ENCODE measurements around the gene CDH20. TPM values are rescaled to one million over a fixed set of nuclear protein-coding genes. Genes with fewer than 3 reads are reported as not detected.

Gene CDH20
- total and polyA plus RNA-seq, 2 of the 13 experiments (the other 11 are each of a cell fraction or from before 2014, with no cell fraction given) = not detected

GRCh38 chr18:61579581-61579980 lies 246.4 kb downstream of the CDH20 start:
- intact Hi-C loops (cut with micrococcal nuclease; ENCODE audit: unreplicated experiment) = no loop called here
- Histone ChIP-seq H2AFZ (ENCODE audit: low read length) (no peak overlapping the region), H3K27me3 (ENCODE audit: control insufficient read depth in 1 of 2, insufficient read depth in 2 of 2, low read length in 2 of 2) (0 out of 5 replicates have a peak, but pooled peaks cover 0 to 4% of the 10 kb centered on the region in 2 experiments), H3K9me3 (ENCODE audit: low read length) (no peaks in the 10 kb centered on the region), H3K4me2 (ENCODE audit: low read depth, low read length) (no peak overlapping the region), H4K20me1 (ENCODE audit: insufficient read depth, low read length) (no peaks in the 10 kb centered on the region), H3K4me3 (replicated peaks in 1 of 3; ENCODE audit: insufficient read depth in 1 of 3, low read depth in 2 of 3, low read length in 3 of 3) (no peak overlapping the region), H3K27ac (ENCODE audit: extremely low read length, insufficient read depth, low read length) (no peak overlapping the region), H3K36me3 (replicated peaks in 1 of 2; ENCODE audit: control insufficient read depth in 1 of 2, insufficient read depth in 2 of 2, low read length in 2 of 2) (no peaks in the 10 kb centered on the region), H3K9ac (ENCODE audit: insufficient read depth, low read depth, low read length) (no peak overlapping the region), H3K4me1 (ENCODE audit: insufficient read depth, low read length) (no peaks in the 10 kb centered on the region), H3K79me2 (ENCODE audit: insufficient read depth, low read length) (no peaks in the 10 kb centered on the region)
- 8% methylated on average over 2 of the region's 2 CpGs for WGBS (ENCODE audit: low lambda C conversion rate)
- no TSS peak for BruUV-seq (replicated peaks)
- FAIRE-seq = no peak
- no peak for ATAC-seq
- CTCF ChIA-PET (ENCODE audit: low intra/inter-chr PET ratio, low total read pairs) = no interaction called here
- POLR2A ChIA-PET = no interaction called here
- DNase-seq (ENCODE audit: low spot score) = no peak
- in situ Hi-C loops (cut with HindIII; ENCODE audit: extremely low pct_ligation_motif_present, low pct_unique_long_range_greater_than_20kb) = no loop called here
- TF ChIP-seq E2F2 (CRISPR knock-in tag; IDR thresholded peaks at IDR 0.05; ENCODE audit: borderline replicate concordance) (no peak), TBP (CRISPR knock-in tag; IDR thresholded peaks at IDR 0.05) (no peak), ZNF337 (CRISPR knock-in tag; IDR thresholded peaks at IDR 0.05; ENCODE audit: borderline replicate concordance, low read depth) (no peak), BORCS8-MEF2B (CRISPR knock-in tag; IDR thresholded peaks at IDR 0.05) (no peak), CCAR2 (optimal IDR thresholded peaks at IDR 0.05; ENCODE audit: low read depth, low read length) (no peak), ZNF318 (CRISPR knock-in tag; IDR thresholded peaks at IDR 0.05) (no peak), RARG (CRISPR knock-in tag; IDR thresholded peaks at IDR 0.05; ENCODE audit: low read depth) (no peak), ZNF292 (CRISPR knock-in tag; IDR thresholded peaks at IDR 0.05; ENCODE audit: borderline replicate concordance, low read depth) (no peak), ZNF646 (CRISPR knock-in tag; IDR thresholded peaks at IDR 0.05) (no peak)
